Loucy (cell line): ENCODE measurements around the gene CTDSP1.
A peak's percentile ranks its signal among the peaks of the same experiment; 100 is the strongest.

Experiments
- H2AFZ ChIP-seq: fragments of 200-600 bp; sonication (generic); 2 replicates; pipeline ENCODE4 v1.6.0; 2016; ENCODE audit warnings: antibody characterized with exemption, mild to moderate bottlenecking, low read length, moderate library complexity
- H3F3A ChIP-seq: fragments of 200-600 bp; 2 replicates; pipeline ENCODE4 v1.6.0; 2016; ENCODE audit warnings: antibody characterized with exemption, low read depth, mild to moderate bottlenecking
- H3K27me3 ChIP-seq: fragments of 200-600 bp; sonication (generic); 2 replicates; pipeline ENCODE4 v1.6.1; 2014; ENCODE audit warnings: low read length, mild to moderate bottlenecking; ENCODE audit not compliant: insufficient read depth, poor library complexity, severe bottlenecking
- H3K36me3 ChIP-seq: fragments of 200-600 bp; sonication (generic); 2 replicates; pipeline ENCODE4 v1.6.1; 2016; ENCODE audit warnings: low read length; ENCODE audit not compliant: insufficient read depth
- H3K4me1 ChIP-seq: fragments of 200-600 bp; sonication (generic); 2 replicates; pipeline ENCODE4 v1.5.1; 2014; ENCODE audit warnings: low read length, mild to moderate bottlenecking; ENCODE audit not compliant: insufficient read depth, poor library complexity, severe bottlenecking
- H3K4me2 ChIP-seq: fragments of 200-600 bp; sonication (generic); 2 replicates; pipeline ENCODE4 v1.6.0; 2014; ENCODE audit warnings: antibody characterized with exemption, low read length, low read depth, mild to moderate bottlenecking; ENCODE audit not compliant: poor library complexity, severe bottlenecking
- H3K4me3 ChIP-seq: fragments of 200-600 bp; sonication (generic); 2 replicates; pipeline ENCODE4 v1.5.1; 2014; ENCODE audit warnings: low read length, mild to moderate bottlenecking, mixed read lengths; ENCODE audit not compliant: poor library complexity, severe bottlenecking
- H3K79me2 ChIP-seq: fragments of 200-600 bp; sonication (generic); 2 replicates; pipeline ENCODE4 v1.6.1; 2014; ENCODE audit warnings: low read length; ENCODE audit not compliant: insufficient read depth
- H3K9ac ChIP-seq: fragments of 200-600 bp; sonication (generic); 2 replicates; pipeline ENCODE4 v1.6.0; 2014; ENCODE audit warnings: mild to moderate bottlenecking, low read depth, low read length, moderate library complexity; ENCODE audit not compliant: poor library complexity, severe bottlenecking
- H3K9me2 ChIP-seq: fragments of 200-600 bp; sonication (generic); replicated peaks from 2 replicates; pipeline ENCODE4 v1.6.1; 2016; ENCODE audit warnings: low read depth, low read length, mixed read lengths
- H3K9me3 ChIP-seq: fragments of 200-600 bp; sonication (generic); 2 replicates; pipeline ENCODE4 v1.6.1; 2014; ENCODE audit warnings: mild to moderate bottlenecking, antibody characterized with exemption, low read length, low read depth; ENCODE audit not compliant: insufficient read depth
- H4K20me1 ChIP-seq: fragments of 200-600 bp; sonication (generic); 2 replicates; pipeline ENCODE4 v1.6.0; 2014; ENCODE audit warnings: antibody characterized with exemption, low read length, mild to moderate bottlenecking; ENCODE audit not compliant: insufficient read depth, poor library complexity, severe bottlenecking
- EZH2phosphoT487 ChIP-seq: fragments of 200-600 bp; IDR thresholded peaks from 2 replicates; pipeline ENCODE4 v1.6.1; 2018; ENCODE audit warnings: antibody characterized with exemption, mild to moderate bottlenecking, moderate library complexity, borderline replicate concordance
- TF ChIP-seq, protein P1 (sequence below): fragments of 200-600 bp; sonication (generic); conservative IDR thresholded peaks from 2 replicates; pipeline ENCODE4 v1.5.1; 2014; ENCODE audit warnings: mild to moderate bottlenecking, antibody characterized with exemption, low read length

Gene CTDSP1

DNA sequence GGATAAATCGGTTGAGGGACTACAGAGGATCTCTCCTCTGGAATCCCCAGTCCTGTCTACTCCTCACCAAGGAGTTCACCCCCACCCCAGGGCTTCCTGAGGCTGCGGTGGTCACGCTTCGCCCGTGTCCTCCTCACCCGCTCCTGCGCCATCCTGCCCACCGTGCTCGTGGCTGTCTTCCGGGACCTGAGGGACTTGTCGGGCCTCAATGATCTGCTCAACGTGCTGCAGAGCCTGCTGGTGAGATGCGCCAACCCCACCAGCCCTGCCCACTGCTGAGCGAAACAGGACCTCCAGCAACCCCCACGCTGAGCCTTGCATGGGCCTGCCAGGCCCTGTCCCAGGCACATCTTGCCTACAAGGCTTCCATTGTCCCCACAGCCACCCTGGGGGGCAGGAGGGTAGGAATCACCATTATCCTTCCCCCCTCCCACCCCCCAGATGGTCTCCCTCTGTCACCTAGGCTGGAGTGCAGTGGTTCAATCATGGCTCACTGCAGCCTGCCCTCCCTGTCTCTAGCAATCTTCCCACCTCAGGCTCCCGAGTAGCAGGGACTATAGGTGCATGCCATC, 6.7 kb upstream of the CTDSP1 start:
- Histone ChIP-seq H4K20me1 (no peaks in the 10 kb centered on the region), H2AFZ (no peak overlapping the region), H3K4me1 (peaks cover 33% of the 10 kb centered on the region), H3F3A (no peaks in the 10 kb centered on the region), H3K9me3 (no peaks in the 10 kb centered on the region), H3K36me3 (no peaks in the 10 kb centered on the region), H3K9me2 (no peaks in the 10 kb centered on the region), H3K79me2 (peaks cover 10% of the 10 kb centered on the region), H3K4me3 (no peak overlapping the region), H3K9ac (no peak overlapping the region), H3K4me2 (no peak overlapping the region), H3K27me3 (no peaks in the 10 kb centered on the region)
- TF ChIP-seq EZH2phosphoT487 = no peak
- TF ChIP-seq, protein P1, sequence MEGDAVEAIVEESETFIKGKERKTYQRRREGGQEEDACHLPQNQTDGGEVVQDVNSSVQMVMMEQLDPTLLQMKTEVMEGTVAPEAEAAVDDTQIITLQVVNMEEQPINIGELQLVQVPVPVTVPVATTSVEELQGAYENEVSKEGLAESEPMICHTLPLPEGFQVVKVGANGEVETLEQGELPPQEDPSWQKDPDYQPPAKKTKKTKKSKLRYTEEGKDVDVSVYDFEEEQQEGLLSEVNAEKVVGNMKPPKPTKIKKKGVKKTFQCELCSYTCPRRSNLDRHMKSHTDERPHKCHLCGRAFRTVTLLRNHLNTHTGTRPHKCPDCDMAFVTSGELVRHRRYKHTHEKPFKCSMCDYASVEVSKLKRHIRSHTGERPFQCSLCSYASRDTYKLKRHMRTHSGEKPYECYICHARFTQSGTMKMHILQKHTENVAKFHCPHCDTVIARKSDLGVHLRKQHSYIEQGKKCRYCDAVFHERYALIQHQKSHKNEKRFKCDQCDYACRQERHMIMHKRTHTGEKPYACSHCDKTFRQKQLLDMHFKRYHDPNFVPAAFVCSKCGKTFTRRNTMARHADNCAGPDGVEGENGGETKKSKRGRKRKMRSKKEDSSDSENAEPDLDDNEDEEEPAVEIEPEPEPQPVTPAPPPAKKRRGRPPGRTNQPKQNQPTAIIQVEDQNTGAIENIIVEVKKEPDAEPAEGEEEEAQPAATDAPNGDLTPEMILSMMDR = no peak

DNA sequence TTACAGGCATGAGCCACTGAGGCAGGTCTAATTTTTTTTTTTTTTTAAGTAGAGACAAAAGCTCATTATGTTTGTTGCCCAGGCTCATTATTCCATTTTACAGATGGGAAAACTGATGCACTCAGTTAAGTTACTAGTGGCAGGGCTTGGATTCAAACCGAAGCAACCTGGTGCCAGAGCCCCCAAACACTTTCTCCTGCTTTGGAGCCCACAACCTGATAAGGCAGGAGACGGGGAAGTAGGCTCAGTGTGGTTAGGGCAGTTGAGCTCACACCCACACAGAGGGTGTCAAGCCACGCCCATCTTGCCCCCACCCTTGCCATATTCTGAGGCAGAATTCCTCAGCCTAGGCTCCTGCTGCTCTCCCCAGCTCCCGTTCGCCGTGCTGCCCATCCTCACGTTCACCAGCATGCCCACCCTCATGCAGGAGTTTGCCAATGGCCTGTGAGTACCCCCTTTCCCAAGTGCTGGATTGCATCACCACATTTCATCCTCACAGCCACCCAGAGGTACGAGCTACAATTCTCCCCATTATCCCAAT, 5.8 kb upstream of the CTDSP1 start:
- H3K4me2 ChIP-seq = peak overlapping the region; percentile 74
- H3K36me3 ChIP-seq = no peaks in the 10 kb centered on the region
- H3K9me3 ChIP-seq = no peaks in the 10 kb centered on the region
- H3K9me2 ChIP-seq = no peaks in the 10 kb centered on the region
- no peaks in the 10 kb centered on the region for H3K27me3 ChIP-seq
- TF ChIP-seq EZH2phosphoT487 = no peak
- TF ChIP-seq, protein P1 = no peak
- H4K20me1 ChIP-seq = no peaks in the 10 kb centered on the region
- no peak overlapping the region for H3K4me3 ChIP-seq
- H3F3A ChIP-seq = 0 out of 2 replicates have a peak, but pooled peaks cover 2% of the 10 kb centered on the region
- peaks cover 13% of the 10 kb centered on the region for H3K79me2 ChIP-seq
- H3K9ac ChIP-seq = no peak overlapping the region
- H2AFZ ChIP-seq = no peak overlapping the region; the same call in 1 of the 2 replicates
- peaks cover 33% of the 10 kb centered on the region for H3K4me1 ChIP-seq

DNA sequence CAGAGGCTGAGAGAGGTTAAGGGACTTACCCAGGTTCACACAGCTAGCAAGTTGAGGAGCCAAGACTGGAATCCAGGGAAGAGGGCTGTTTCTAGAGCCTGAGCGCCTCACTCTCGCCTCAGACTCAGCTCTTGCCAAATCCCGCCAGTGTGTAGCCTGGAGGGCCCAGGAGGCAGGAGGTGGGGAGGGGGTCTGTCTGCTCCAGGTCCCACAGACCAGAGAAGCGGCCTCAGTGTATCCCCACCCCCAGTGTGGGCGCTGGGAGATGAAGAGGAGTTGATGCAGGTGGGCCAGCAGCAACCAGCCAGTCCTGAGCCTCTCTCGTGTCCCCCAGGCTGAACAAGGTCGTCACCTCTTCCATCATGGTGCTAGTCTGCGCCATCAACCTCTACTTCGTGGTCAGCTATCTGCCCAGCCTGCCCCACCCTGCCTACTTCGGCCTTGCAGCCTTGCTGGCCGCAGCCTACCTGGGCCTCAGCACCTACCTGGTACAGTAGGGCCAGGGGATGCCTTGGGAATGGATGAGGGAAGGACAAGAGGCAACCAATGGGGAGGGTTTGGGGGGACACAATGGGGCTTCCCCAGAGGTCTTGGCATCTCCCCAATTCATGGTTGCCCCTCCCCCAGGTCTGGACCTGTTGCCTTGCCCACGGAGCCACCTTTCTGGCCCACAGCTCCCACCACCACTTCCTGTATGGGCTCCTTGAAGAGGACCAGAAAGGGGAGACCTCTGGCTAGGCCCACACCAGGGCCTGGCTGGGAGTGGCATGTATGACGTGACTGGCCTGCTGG, 5.2 kb upstream of the CTDSP1 start:
- Histone ChIP-seq H3K9me2 (no peaks in the 10 kb centered on the region), H3K79me2 (peaks cover 19% of the 10 kb centered on the region), H3K9me3 (no peaks in the 10 kb centered on the region), H3F3A (0 out of 2 replicates have a peak, but pooled peaks cover 2% of the 10 kb centered on the region), H2AFZ (no peak overlapping the region; the same call in 1 of the 2 replicates), H3K4me1 (peaks cover 33% of the 10 kb centered on the region), H3K4me2 (peak overlapping the region; percentile 74), H3K4me3 (no peak overlapping the region), H3K27me3 (no peaks in the 10 kb centered on the region), H3K36me3 (no peaks in the 10 kb centered on the region), H3K9ac (peak overlapping the region; percentile 32), H4K20me1 (no peaks in the 10 kb centered on the region)
- TF ChIP-seq, protein P1 = no peak
